Right hindlimb (tissue), 1 donor: ENCODE results near the gene ETFRF1.

Experiments
- DNase-seq: peaks from one replicate; pipeline ENCODE4 v3.0.0-alpha.2; 2018

The ETFRF1 gene

DNA sequence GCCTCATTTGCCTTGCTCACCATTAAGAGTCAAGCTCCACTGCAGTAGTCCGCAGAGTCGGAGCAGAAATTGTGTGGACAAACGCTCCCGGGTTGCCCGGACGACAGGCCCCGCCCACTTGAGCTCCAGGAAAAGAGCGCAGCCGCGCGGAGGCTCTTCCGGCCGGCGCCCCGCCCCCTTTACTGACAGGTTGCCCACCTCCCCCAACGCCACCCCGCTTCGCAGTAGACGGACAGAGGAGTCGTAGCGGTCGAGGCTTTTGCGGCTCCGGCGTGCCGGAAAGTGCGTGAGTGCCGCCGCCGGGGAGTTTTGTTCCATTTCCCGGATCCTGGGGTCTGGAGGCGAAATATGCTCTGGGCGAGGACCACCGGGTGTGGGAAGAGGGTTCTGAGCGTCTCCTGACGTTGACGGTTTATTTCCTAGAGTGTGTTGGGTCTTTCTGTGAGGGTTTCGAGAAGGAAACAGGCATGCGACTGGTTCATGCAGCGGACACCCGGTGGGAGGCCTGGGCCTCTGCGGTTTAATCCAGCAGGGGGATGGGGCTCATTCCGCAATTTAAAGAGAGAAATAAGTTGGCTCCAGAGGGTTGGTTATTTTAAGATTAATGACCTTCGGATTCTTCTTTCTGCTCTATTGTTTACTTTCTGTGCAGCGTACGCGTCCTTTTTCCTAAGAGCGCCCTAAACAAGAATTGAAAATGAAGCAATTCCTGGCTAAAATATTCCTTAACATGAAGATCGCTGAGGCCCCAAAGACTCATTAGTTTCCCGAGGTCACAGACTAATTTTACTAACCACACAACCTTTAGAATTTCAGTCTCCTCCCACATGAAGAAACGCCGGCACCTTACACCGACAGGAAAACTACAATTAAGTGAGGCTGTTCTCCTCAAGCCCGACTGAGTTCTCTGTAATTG lies at the start of gene ETFRF1, which contains the start of gene DNAI7:
ETFRF1 (plus strand) TSS at position 182 of the 916 bp plus-strand sequence. CDS start 8,720 bp downstream, outside the sequence.
DNAI7 (minus strand) TSS at position 105 of the 916 bp plus-strand sequence; CDS start at position 23, 82 bp downstream.
- DNase-seq = peak; percentile 99

GRCh38 chr12:25146686-25147085 lies 48.4 kb upstream of the ETFRF1 start:
- DNase-seq = no peak

- peak; percentile 76 for DNase-seq
Measured at GRCh38 chr12:25151476-25151875, 43.6 kb upstream of the ETFRF1 start.

DNA sequence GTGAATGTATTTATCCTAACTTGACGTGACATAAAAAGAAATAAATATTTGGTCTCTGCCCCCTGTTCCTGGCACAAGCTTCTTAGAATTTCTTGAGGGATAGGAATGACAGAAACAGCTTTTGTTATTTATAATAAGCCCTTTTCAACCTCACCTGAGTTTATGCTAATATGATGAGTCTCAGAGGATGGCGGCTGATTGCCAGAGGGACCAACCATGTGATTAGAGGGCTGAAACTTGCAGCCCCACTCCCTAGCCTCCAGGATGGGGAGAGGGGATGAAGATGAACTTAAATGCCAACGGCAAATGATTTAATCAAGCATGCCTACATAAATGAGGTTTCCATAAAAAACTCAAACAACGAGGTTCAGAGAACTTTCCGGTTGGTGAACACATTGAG lies 43.0 kb upstream of the ETFRF1 start:
- DNase-seq = no peak

DNA sequence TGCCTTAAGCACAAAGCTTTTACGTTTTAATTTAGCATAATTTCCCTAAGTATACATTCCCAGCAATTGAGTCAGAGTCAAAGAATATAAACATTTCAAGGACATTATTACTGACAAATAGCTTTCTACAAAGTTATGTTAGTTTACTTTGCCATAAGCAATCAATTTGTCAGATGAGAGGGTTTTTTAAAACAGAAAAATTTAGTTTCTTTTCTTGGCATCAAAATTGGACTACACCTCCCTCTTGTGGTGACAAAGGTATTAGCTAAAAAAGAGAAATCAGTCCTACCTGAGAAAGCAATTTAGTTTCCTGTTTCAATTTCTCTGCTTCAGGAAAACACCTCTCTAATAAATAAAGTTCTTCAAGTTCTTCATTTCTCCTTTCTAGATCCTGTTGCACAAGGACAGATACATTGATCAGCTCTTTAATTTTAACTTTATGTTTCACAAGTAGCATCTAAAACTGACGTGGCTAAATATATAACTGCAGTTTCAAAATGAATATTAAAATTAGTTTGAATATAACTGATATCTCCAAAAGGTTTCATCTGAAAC lies 39.9 kb upstream of the ETFRF1 start:
- no peak for DNase-seq

DNA sequence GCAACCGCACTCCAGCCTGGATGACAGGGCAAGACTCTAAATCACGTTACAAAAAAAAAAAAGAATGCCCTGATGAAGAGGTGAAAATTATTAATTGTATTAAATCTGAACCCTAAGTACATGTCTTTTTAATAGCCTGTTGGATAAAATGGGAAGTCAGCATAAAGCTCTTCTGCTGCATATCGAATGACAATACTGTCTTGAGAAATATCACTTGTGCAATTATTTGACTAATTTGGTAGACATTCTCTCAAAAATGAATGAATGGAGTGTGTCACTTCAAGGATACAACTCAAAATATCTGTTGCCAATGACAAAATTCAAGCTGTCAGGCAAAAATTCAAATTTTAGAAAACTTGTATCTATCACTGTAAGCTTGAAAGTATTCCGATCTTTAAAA lies 39.0 kb upstream of the ETFRF1 start:
- no peak for DNase-seq

DNA sequence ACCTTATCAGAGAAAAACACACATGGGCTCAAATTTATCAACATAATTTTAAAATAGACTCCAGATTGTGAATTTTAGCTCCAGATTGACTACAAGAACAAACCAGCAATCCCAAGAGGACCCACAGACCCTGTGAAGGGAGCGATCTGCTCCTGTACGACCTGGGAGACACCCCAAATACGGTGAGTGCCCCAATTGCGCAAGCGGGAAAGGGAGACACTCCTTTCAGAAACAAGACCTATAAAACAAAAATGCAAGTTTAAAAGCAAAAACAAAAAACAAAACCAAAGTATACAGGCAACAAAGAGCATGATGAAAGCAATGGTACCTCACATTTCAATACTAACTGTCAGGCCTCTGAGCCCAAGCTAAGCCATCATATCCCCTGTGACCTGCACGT lies 32.2 kb upstream of the ETFRF1 start:
- DNase-seq = no peak

GRCh38 chr12:25182765-25183164 lies 12.3 kb upstream of the ETFRF1 start:
- DNase-seq = no peak

DNA sequence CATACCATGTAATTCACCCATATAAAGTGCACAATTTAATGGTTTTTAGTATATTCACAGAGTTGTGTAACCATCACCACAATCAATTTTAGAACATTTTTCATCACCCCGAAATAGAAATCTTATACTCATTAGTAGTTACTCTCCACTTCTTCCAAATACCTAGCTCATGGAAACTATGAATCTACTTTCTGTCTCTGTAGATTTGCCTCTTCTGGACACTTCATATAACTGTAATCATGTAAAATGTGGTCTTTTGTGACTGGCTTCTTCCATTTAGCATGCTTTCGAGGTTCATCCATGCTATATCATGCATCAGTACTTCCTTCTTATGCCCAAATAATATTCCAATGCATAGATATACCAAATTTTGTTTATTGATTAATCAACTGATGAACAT lies 10.9 kb upstream of the ETFRF1 start:
- no peak for DNase-seq

DNA sequence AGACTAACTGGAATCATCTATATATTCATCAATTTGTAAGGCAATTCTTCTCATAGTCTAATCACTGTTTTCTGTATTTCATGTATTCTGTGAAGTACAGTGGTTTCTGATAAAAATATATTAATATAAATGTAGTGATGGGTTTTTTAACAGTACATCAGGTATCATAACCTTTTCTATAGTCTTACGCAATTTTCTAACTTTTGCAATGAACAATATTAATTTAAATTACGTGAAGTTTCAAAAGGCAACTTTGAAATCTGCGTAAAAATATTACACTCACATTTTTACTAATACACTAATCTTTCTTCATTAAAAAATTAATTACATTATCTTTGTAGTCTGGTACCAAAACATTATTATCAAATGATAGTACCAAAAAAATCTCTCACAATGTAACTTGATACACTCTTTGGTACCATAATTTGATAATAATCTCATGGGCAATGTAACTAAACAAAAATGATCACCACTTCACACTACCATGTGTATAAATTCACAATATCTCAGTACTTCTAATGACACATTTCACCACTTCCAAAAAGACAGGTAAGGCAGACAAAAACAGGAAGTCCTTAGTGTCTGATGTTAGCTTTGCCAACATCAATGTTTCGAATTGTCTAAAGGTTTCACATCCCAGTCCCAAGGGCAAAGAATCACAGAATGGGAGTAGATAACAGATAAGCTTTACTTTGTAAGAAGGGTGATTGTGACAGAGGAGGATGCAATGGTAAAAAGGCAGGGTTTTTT lies 8.8 kb upstream of the ETFRF1 start:
- no peak for DNase-seq

- DNase-seq = no peak
Measured at GRCh38 chr12:25186788-25187402, 8.1 kb upstream of the ETFRF1 start.

- DNase-seq = no peak
Measured at GRCh38 chr12:25187781-25188180, 7.3 kb upstream of the ETFRF1 start.

- DNase-seq = no peak
Measured at GRCh38 chr12:25189656-25190055, 5.4 kb upstream of the ETFRF1 start.

DNA sequence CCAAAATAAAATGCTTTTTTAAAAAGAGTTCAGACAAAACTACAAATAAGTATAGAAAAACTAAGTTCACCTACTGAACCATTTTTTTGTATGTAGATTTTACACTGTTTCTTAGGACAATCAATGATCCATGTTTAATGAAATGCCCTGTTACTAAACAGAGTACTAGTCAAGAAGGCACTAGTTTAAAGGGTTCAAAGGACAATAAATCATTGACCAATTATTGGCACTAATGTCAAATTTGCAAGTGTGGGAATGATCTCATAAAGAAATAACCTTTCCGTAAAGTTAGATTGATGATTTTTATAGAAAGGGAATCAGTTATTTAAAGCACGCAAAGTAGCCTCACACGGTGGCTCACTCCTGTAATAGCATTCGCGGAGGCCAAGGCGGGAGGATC lies 4.2 kb upstream of the ETFRF1 start:
- DNase-seq = no peak

DNA sequence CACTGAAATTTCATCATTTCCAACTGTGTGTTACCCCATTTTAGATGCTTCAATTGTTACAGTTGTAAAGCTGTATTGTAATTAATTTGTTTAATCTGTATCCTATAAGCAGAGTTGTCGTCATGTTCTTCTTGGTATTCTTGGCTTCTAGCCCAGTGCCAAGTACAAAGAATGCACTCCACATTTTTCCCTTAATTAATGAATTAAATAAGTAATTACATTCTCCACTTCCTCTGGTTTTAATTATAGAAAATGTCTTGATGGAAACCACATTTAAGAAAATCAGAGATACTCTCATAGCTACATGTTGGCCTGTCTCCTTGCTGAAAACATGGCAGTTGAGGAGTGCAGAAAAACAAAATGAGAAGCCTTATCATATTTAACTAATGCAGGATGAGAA lies 823 bp upstream of the ETFRF1 start:
- no peak for DNase-seq

DNA sequence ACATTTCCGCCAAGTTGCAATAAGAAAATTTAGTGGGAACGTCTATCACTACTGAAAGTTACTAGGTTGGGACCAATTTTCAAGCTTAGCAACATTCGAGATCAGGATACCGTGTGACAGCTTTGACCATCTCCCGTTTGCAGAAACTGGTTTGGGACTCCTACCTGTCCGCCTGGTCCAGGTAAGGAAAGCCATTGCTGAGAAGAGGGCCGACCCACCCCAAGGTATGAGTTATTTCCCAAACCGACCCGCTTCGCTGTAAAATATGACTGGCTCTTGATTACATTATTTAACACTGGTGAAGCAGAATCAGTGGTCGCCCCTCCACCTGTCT lies 348 bp upstream of the ETFRF1 start:
- no peak for DNase-seq

- DNase-seq = no peak
Measured at GRCh38 chr12:25197608-25198007, 2.6 kb downstream of the ETFRF1 start.

- no peak for DNase-seq
Measured at GRCh38 chr12:25200703-25201102, 5.7 kb downstream of the ETFRF1 start.

DNA sequence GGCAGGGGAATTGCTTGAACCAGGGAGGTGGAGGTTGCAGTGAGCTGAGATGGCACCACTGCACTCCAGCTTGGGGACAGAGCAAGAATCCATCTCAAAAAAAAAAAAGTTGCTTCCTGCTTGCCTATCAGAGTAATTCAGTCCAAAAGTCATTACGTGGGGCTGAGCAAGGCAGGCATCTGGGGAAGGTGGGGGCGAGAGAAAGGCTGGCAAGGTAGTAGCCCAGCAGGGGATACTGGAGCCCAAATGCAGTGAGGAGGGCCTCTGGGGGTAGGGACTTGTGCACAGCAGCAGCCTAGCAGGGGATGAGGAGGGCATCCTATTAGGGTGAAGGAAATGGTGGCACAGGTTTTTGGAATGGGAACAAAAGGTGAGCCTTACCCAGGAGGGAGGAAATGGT lies 7.1 kb downstream of the ETFRF1 start:
- no peak for DNase-seq

- no peak for DNase-seq
Measured at GRCh38 chr12:25207411-25207810, 12.4 kb downstream of the ETFRF1 start.

DNA sequence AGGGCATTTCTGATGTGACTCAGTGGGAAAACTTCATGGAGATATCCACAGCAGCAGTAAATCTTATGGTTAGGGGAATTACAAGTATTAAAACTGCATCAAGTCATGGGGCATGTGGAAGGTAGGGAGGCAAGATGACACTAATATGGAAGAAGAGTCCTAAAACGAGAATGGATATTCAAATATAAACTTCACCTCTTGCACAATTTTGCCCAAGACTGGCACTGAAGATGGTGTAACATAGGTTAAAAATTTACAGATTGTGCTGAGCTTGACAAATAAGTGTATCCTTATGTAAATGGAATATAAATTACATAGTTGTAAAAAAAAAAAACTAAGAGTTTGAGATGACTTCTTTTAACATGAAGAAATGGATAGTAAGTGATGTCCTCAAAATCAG lies 12.8 kb downstream of the ETFRF1 start:
- DNase-seq = no peak

DNA sequence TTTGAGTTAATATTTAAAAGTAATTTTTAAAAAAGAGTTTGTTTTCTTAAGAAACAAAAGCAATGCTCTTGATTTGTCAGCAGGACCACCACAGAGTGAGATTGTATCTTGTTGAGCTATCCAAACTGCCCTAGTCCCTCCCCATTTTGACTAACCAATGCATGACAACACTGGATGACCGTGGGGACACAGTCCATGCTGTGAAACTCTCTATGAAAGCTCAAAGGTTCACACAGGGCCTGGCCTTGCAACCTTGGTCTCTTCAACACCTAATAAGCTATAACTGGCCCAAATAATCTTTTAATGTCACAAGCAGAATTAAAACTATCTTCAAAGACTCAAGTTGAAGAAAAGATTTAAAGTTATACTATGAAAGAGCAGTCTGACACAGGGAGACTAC lies 13.5 kb downstream of the ETFRF1 start:
- DNase-seq = no peak

GRCh38 chr12:25213338-25213737 lies 18.3 kb downstream of the ETFRF1 start:
- DNase-seq = no peak
